ENCODE measurements around the gene RIPK4.

The RIPK4 gene

DNA sequence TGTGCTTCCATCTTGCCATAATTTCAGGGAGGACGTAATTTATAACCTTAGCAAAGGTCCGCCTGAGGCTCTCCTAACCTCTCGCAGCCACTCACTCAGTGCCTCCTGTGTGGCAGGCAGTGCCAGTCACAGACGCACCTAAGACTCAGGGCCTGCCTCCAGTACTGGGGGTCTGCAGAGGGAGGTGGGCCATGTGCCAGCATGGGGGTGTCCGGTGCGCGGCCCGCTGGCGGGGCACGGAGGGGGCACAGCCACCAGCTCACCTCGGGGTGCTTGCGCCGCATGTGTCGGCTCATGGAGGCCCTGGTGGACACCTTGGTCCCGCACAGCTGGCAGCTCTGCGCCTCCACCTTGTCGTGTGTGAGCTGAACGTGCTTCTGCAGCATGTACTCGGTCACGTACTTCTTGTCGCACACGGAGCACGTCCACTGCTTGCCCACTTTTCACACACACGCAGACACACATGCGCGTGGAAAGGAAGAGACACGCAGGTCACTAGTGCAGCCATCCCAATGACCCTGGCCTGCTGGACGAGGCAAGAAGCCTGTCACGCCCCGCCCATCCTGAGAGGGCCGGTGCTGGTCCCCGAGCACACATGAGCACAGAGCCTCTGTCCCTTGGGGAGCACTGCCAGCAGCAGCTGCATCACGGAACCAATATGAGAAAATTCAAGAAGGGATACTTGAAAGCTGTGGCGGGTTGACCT, 43.2 kb upstream of the RIPK4 start:
- Histone ChIP-seq H3K4me1 (ENCODE audit: control insufficient read depth, low read depth, low read length) (no peaks in the 10 kb centered on the region), H3K23ac (ENCODE audit: low read length) (no peak overlapping the region), H3K18ac (ENCODE audit: low read length) (no peak overlapping the region), H2BK5ac (ENCODE audit: low read length) (no peak overlapping the region), H3K36me3 (ENCODE audit: control insufficient read depth, insufficient read depth, low read length) (peaks cover under 1% of the 10 kb centered on the region), H2BK120ac (ENCODE audit: low read depth, low read length) (no peak overlapping the region), H2BK15ac (replicated peaks; ENCODE audit: low read depth) (no peak overlapping the region), H3K56ac (ENCODE audit: low read length) (no peak overlapping the region), H3K4me2 (ENCODE audit: low read length) (no peak overlapping the region), H3K4ac (ENCODE audit: low read depth, low read length) (no peak overlapping the region), H3K4me3 (ENCODE audit: low read length) (no peak overlapping the region), H4K5ac (ENCODE audit: low read length) (no peak overlapping the region), H2AK5ac (ENCODE audit: low read length) (no peak overlapping the region), H3K9ac (ENCODE audit: low read length) (no peak overlapping the region), H3K27me3 (ENCODE audit: insufficient read depth, low read length, poor library complexity) (no peaks in the 10 kb centered on the region), H3K79me1 (ENCODE audit: low read length) (no peaks in the 10 kb centered on the region), H4K8ac (ENCODE audit: low read depth, low read length) (no peak overlapping the region), H3K79me2 (ENCODE audit: control insufficient read depth, insufficient read depth, low read length) (no peaks in the 10 kb centered on the region), H3K27ac (ENCODE audit: low read depth, low read length) (no peak overlapping the region)
- no peak for DNase-seq
- WGBS (ENCODE audit: extremely low coverage, insufficient coverage, low lambda C conversion rate) = no CpG with 5 or more reads among the region's 34 CpGs

DNA sequence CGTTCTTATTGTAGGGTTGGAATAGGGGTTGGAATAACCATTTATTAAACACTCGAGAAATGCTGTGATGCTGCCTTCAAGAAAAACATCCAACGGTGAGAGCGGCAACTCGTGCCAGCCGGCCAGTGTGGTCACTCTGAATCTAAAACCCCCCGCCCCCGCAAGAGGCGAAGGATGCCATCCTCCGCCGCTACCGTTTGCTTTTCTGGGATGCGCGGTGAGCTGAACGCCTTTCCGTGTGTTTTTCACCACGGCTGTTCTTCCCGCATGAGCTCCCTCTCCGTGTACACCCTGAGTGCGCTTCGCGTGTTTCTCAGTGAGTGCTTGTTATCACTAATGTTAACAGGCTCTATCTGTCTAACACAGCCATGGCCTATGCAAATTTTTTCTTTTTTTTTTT, 42.0 kb upstream of the RIPK4 start:
- no peaks in the 10 kb centered on the region for H3K79me1 ChIP-seq (ENCODE audit: low read length)
- no peak for DNase-seq

GRCh38 chr21:41808094-41808493, 41.2 kb upstream of the RIPK4 start:
- WGBS (ENCODE audit: extremely low coverage, insufficient coverage, low lambda C conversion rate) = no CpG with 5 or more reads among the region's 18 CpGs
- no peak for DNase-seq

More for the DNA sequence above, 42.0 kb upstream of the RIPK4 start:
- Histone ChIP-seq H2BK120ac (ENCODE audit: low read depth, low read length) (no peak overlapping the region), H3K56ac (ENCODE audit: low read length) (no peak overlapping the region), H2AK5ac (ENCODE audit: low read length) (no peak overlapping the region), H3K4ac (ENCODE audit: low read depth, low read length) (no peak overlapping the region), H3K27ac (ENCODE audit: low read depth, low read length) (no peak overlapping the region), H3K18ac (ENCODE audit: low read length) (no peak overlapping the region), H3K4me1 (ENCODE audit: control insufficient read depth, low read depth, low read length) (no peaks in the 10 kb centered on the region), H3K4me2 (ENCODE audit: low read length) (no peak overlapping the region), H3K9ac (ENCODE audit: low read length) (no peak overlapping the region), H3K79me2 (ENCODE audit: control insufficient read depth, insufficient read depth, low read length) (no peaks in the 10 kb centered on the region), H3K23ac (ENCODE audit: low read length) (no peak overlapping the region), H3K4me3 (ENCODE audit: low read length) (no peak overlapping the region), H4K5ac (ENCODE audit: low read length) (no peak overlapping the region), H2BK5ac (ENCODE audit: low read length) (no peak overlapping the region), H4K8ac (ENCODE audit: low read depth, low read length) (no peak overlapping the region), H2BK15ac (replicated peaks; ENCODE audit: low read depth) (no peak overlapping the region), H3K36me3 (ENCODE audit: control insufficient read depth, insufficient read depth, low read length) (no peaks in the 10 kb centered on the region), H3K27me3 (ENCODE audit: insufficient read depth, low read length, poor library complexity) (no peaks in the 10 kb centered on the region)
- no CpG with 5 or more reads among the region's 22 CpGs for WGBS (ENCODE audit: extremely low coverage, insufficient coverage, low lambda C conversion rate)

GRCh38 chr21:41806773-41807172, 39.9 kb upstream of the RIPK4 start:
- no peak for DNase-seq
- Histone ChIP-seq H4K8ac (ENCODE audit: low read depth, low read length) (no peak overlapping the region), H2BK120ac (ENCODE audit: low read depth, low read length) (no peak overlapping the region)

More at GRCh38 chr21:41808094-41808493, 41.2 kb upstream of the RIPK4 start:
- Histone ChIP-seq H3K79me1 (ENCODE audit: low read length) (no peaks in the 10 kb centered on the region), H3K79me2 (ENCODE audit: control insufficient read depth, insufficient read depth, low read length) (no peaks in the 10 kb centered on the region), H2AK5ac (ENCODE audit: low read length) (no peak overlapping the region), H3K4me1 (ENCODE audit: control insufficient read depth, low read depth, low read length) (no peaks in the 10 kb centered on the region), H3K4ac (ENCODE audit: low read depth, low read length) (no peak overlapping the region), H3K4me3 (ENCODE audit: low read length) (no peak overlapping the region), H3K56ac (ENCODE audit: low read length) (no peak overlapping the region), H3K27me3 (ENCODE audit: insufficient read depth, low read length, poor library complexity) (no peaks in the 10 kb centered on the region), H3K36me3 (ENCODE audit: control insufficient read depth, insufficient read depth, low read length) (no peaks in the 10 kb centered on the region), H2BK120ac (ENCODE audit: low read depth, low read length) (no peak overlapping the region), H3K27ac (ENCODE audit: low read depth, low read length) (no peak overlapping the region), H3K4me2 (ENCODE audit: low read length) (no peak overlapping the region), H4K8ac (ENCODE audit: low read depth, low read length) (no peak overlapping the region), H3K23ac (ENCODE audit: low read length) (no peak overlapping the region), H3K9ac (ENCODE audit: low read length) (no peak overlapping the region), H3K18ac (ENCODE audit: low read length) (no peak overlapping the region), H4K5ac (ENCODE audit: low read length) (no peak overlapping the region), H2BK5ac (ENCODE audit: low read length) (no peak overlapping the region), H2BK15ac (replicated peaks; ENCODE audit: low read depth) (no peak overlapping the region)

DNA sequence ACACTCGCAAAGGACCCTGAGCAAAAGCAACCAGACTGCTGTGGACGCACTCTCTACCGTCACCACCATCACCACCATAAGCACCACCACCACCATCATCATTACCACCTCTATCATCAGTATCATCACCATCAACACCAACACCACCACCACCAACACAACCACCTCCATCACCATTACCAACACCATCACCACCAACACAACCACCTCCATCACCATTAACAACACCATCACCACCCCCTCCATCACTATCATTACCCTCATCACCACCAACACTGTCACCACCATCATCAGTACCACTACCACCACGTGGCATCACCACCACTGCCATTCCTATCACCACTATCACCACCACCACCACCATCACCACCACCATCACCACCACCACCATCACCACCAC, 38.8 kb upstream of the RIPK4 start:
- H3K4me3 ChIP-seq (ENCODE audit: low read length) = no peak overlapping the region
- H3K4me1 ChIP-seq (ENCODE audit: control insufficient read depth, low read depth, low read length) = no peaks in the 10 kb centered on the region
- no peak overlapping the region for H3K9ac ChIP-seq (ENCODE audit: low read length)
- H3K18ac ChIP-seq (ENCODE audit: low read length) = no peak overlapping the region
- no peaks in the 10 kb centered on the region for H3K36me3 ChIP-seq (ENCODE audit: control insufficient read depth, insufficient read depth, low read length)
- no peak overlapping the region for H2BK120ac ChIP-seq (ENCODE audit: low read depth, low read length)
- H3K27me3 ChIP-seq (ENCODE audit: insufficient read depth, low read length, poor library complexity) = no peaks in the 10 kb centered on the region
- H2BK5ac ChIP-seq (ENCODE audit: low read length) = no peak overlapping the region
- H4K8ac ChIP-seq (ENCODE audit: low read depth, low read length) = no peak overlapping the region
- H3K4me2 ChIP-seq (ENCODE audit: low read length) = no peak overlapping the region
- no peak for DNase-seq
- no peaks in the 10 kb centered on the region for H3K79me2 ChIP-seq (ENCODE audit: control insufficient read depth, insufficient read depth, low read length)
- no peak overlapping the region for H3K27ac ChIP-seq (ENCODE audit: low read depth, low read length)
- H3K23ac ChIP-seq (ENCODE audit: low read length) = no peak overlapping the region
- no peak overlapping the region for H3K56ac ChIP-seq (ENCODE audit: low read length)
- H2AK5ac ChIP-seq (ENCODE audit: low read length) = no peak overlapping the region
- no CpG with 5 or more reads among the region's 4 CpGs for WGBS (ENCODE audit: extremely low coverage, insufficient coverage, low lambda C conversion rate)
- H3K4ac ChIP-seq (ENCODE audit: low read depth, low read length) = no peak overlapping the region
- H4K5ac ChIP-seq (ENCODE audit: low read length) = no peak overlapping the region
- no peak overlapping the region for H2BK15ac ChIP-seq (replicated peaks; ENCODE audit: low read depth)
- no peaks in the 10 kb centered on the region for H3K79me1 ChIP-seq (ENCODE audit: low read length)

More at GRCh38 chr21:41806773-41807172, 39.9 kb upstream of the RIPK4 start:
- no peak overlapping the region for H3K4me3 ChIP-seq (ENCODE audit: low read length)
- no peaks in the 10 kb centered on the region for H3K79me1 ChIP-seq (ENCODE audit: low read length)
- H3K79me2 ChIP-seq (ENCODE audit: control insufficient read depth, insufficient read depth, low read length) = no peaks in the 10 kb centered on the region
- H2AK5ac ChIP-seq (ENCODE audit: low read length) = no peak overlapping the region
- H3K36me3 ChIP-seq (ENCODE audit: control insufficient read depth, insufficient read depth, low read length) = no peaks in the 10 kb centered on the region
- H4K5ac ChIP-seq (ENCODE audit: low read length) = no peak overlapping the region
- no peak overlapping the region for H2BK5ac ChIP-seq (ENCODE audit: low read length)
- H3K56ac ChIP-seq (ENCODE audit: low read length) = no peak overlapping the region
- no peak overlapping the region for H3K4me2 ChIP-seq (ENCODE audit: low read length)
- H3K18ac ChIP-seq (ENCODE audit: low read length) = no peak overlapping the region
- no peak overlapping the region for H3K4ac ChIP-seq (ENCODE audit: low read depth, low read length)
- no peak overlapping the region for H3K9ac ChIP-seq (ENCODE audit: low read length)
- no CpG with 5 or more reads among the region's 4 CpGs for WGBS (ENCODE audit: extremely low coverage, insufficient coverage, low lambda C conversion rate)
- no peak overlapping the region for H2BK15ac ChIP-seq (replicated peaks; ENCODE audit: low read depth)
- H3K27me3 ChIP-seq (ENCODE audit: insufficient read depth, low read length, poor library complexity) = no peaks in the 10 kb centered on the region
- H3K4me1 ChIP-seq (ENCODE audit: control insufficient read depth, low read depth, low read length) = no peaks in the 10 kb centered on the region
- H3K27ac ChIP-seq (ENCODE audit: low read depth, low read length) = no peak overlapping the region
- H3K23ac ChIP-seq (ENCODE audit: low read length) = no peak overlapping the region

DNA sequence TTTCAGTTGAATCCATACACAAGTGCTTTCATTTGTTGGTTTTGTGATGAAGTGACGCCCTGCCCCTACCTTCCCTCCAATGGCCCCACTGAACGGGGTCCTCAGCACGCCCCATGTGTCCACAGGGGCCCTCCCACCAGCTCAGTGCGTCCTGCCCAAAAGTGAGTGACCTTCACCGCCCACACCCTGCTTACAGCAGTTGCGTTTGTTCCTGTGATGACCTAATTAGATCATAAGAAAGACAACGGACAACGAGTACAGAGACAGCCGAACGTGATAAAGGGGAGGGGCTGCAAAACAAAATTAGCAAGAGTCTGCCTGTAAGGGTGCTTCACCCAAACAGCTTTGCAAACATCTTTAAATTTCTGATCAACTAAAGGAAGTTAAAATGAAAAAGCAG, 38.2 kb upstream of the RIPK4 start:
- Histone ChIP-seq H3K4ac (ENCODE audit: low read depth, low read length) (no peak overlapping the region), H3K56ac (ENCODE audit: low read length) (no peak overlapping the region), H2BK15ac (replicated peaks; ENCODE audit: low read depth) (no peak overlapping the region), H3K4me1 (ENCODE audit: control insufficient read depth, low read depth, low read length) (no peaks in the 10 kb centered on the region), H4K8ac (ENCODE audit: low read depth, low read length) (no peak overlapping the region), H3K18ac (ENCODE audit: low read length) (no peak overlapping the region), H3K79me2 (ENCODE audit: control insufficient read depth, insufficient read depth, low read length) (no peaks in the 10 kb centered on the region), H3K4me2 (ENCODE audit: low read length) (no peak overlapping the region), H2BK5ac (ENCODE audit: low read length) (no peak overlapping the region), H3K9ac (ENCODE audit: low read length) (no peak overlapping the region), H3K36me3 (ENCODE audit: control insufficient read depth, insufficient read depth, low read length) (no peaks in the 10 kb centered on the region), H2BK120ac (ENCODE audit: low read depth, low read length) (no peak overlapping the region), H2AK5ac (ENCODE audit: low read length) (no peak overlapping the region), H3K27ac (ENCODE audit: low read depth, low read length) (no peak overlapping the region), H3K4me3 (ENCODE audit: low read length) (no peak overlapping the region), H3K79me1 (ENCODE audit: low read length) (no peaks in the 10 kb centered on the region), H3K23ac (ENCODE audit: low read length) (no peak overlapping the region), H4K5ac (ENCODE audit: low read length) (no peak overlapping the region), H3K27me3 (ENCODE audit: insufficient read depth, low read length, poor library complexity) (no peaks in the 10 kb centered on the region)
- no CpG with 5 or more reads among the region's 10 CpGs for WGBS (ENCODE audit: extremely low coverage, insufficient coverage, low lambda C conversion rate)
- DNase-seq = no peak
